ENCODE results near the gene TUSC2. TPM values are rescaled to one million over a fixed set of nuclear protein-coding genes. Genes with fewer than 3 reads are reported as not detected.

The TUSC2 gene
- total and polyA plus RNA-seq, 2 of the 8 experiments (the other 6 are each of a cell fraction or from before 2014, with no cell fraction given): 33.3 to 65.4 TPM

- peak overlapping the region in 1 of 4 experiments; percentile 8; a peak in 1 of 8 replicates for H3K4me3 ChIP-seq (ENCODE audit: extremely low read depth in 1 of 4, insufficient read depth in 2 of 4, low read depth in 3 of 4, low read length in 4 of 4)
- no peak overlapping the region for H2BK120ac ChIP-seq (replicated peaks; ENCODE audit: low read depth, low read length)
- H3K79me2 ChIP-seq (ENCODE audit: control insufficient read depth in 1 of 2, insufficient read depth in 2 of 2, low read length in 2 of 2): peaks cover 0 to 26% of the 10 kb centered on the region in 2 experiments; a peak in 2 of 4 replicates
- no peak overlapping the region for H2AK5ac ChIP-seq (ENCODE audit: low read depth, low read length)
- peak overlapping the region in 1 of 2 experiments; percentile 72; a peak in 1 of 4 replicates for H3K4me2 ChIP-seq (ENCODE audit: insufficient read depth in 1 of 2, low read depth in 2 of 2, low read length in 2 of 2)
- no peak for FAIRE-seq
- no peak overlapping the region for H3K56ac ChIP-seq (replicated peaks; ENCODE audit: insufficient read length, low read depth, low read length)
- H2BK12ac ChIP-seq (ENCODE audit: low read depth, low read length): no peak overlapping the region
- peak in 1 of 2 experiments; percentile 43 for DNase-seq (ENCODE audit: low read depth in 1 of 2, low spot score in 2 of 2)
- no peaks in the 10 kb centered on the region for H3K27me3 ChIP-seq (replicated peaks in 1 of 4; ENCODE audit: control insufficient read depth in 3 of 4, extremely low read depth in 1 of 4, insufficient read depth in 3 of 4, low read length in 3 of 4)
- no peak overlapping the region for H3K14ac ChIP-seq (ENCODE audit: insufficient read length)
- H4K8ac ChIP-seq (ENCODE audit: extremely low read depth, insufficient read depth, low read length): no peak overlapping the region
- H2BK15ac ChIP-seq (ENCODE audit: low read length): no peak overlapping the region
- peaks cover 0 to 16% (median 8%) of the 10 kb centered on the region in 4 experiments; a peak in 6 of 7 replicates for H3K4me1 ChIP-seq (replicated peaks in 1 of 4; ENCODE audit: control insufficient read depth in 3 of 4, insufficient read depth in 4 of 4, low read length in 3 of 4)
- H3K79me1 ChIP-seq (ENCODE audit: low read depth, low read length): peaks cover 16% of the 10 kb centered on the region
- WGBS, 2 experiments (ENCODE audit: extremely low coverage in 1 of 2, insufficient coverage in 1 of 2, insufficient read length in 1 of 2, insufficient replicate concordance in 2 of 2, low coverage in 1 of 2, low lambda C conversion rate in 2 of 2, missing lambda C conversion rate in 1 of 2): 91% methylated on average over 5 of the region's 5 CpGs; no CpG with 5 or more reads in 1 of the 2 experiments
- no peak overlapping the region for H3K18ac ChIP-seq (ENCODE audit: extremely low read depth, low read length)
- no peak overlapping the region for H4K91ac ChIP-seq (replicated peaks; ENCODE audit: insufficient read length, low read length)
- H2BK20ac ChIP-seq (ENCODE audit: low read length): no peak overlapping the region
- CTCF ChIA-PET (ENCODE audit: partially characterized antibody): interaction anchor here (1.0 to 13.4 kb wide), 15 partner anchors 9 to 258 kb away, joined by 3 to 136 read pairs (median 6); partner anchors contain the start of gene ZMYND10
- H3K23me2 ChIP-seq (ENCODE audit: low read depth, low read length): peaks cover 10% of the 10 kb centered on the region; the same call in 1 of the 2 replicates
- H4K20me1 ChIP-seq (replicated peaks in 1 of 2; ENCODE audit: control insufficient read depth in 1 of 2, insufficient read depth in 2 of 2, low read length in 2 of 2): peaks cover 9 to 22% of the 10 kb centered on the region in 2 experiments
- no peak overlapping the region for H2BK5ac ChIP-seq (ENCODE audit: low read depth, low read length)
- no peak overlapping the region for H3K23ac ChIP-seq (ENCODE audit: insufficient read length)
- no peak overlapping the region for H4K5ac ChIP-seq (ENCODE audit: insufficient read length, low read depth, low read length)
- H2AFZ ChIP-seq (ENCODE audit: low read length): no peak overlapping the region
- H3K36me3 ChIP-seq (ENCODE audit: control insufficient read depth in 2 of 4, insufficient read depth in 4 of 4, low read length in 3 of 4): peaks cover 3 to 10% (median 5%) of the 10 kb centered on the region in 4 experiments; a peak in 5 of 8 replicates
- peak overlapping the region in 1 of 4 experiments; percentile 44; a peak in 1 of 7 replicates for H3K9ac ChIP-seq (replicated peaks in 1 of 4; ENCODE audit: extremely low read depth in 1 of 4, low read depth in 3 of 4, low read length in 3 of 4)
- H3K4ac ChIP-seq (replicated peaks; ENCODE audit: insufficient read length, low read depth, low read length): no peak overlapping the region
- no peak overlapping the region for H3K27ac ChIP-seq (ENCODE audit: low read depth, low read length)
- POLR2A ChIA-PET (ENCODE audit: partially characterized antibody): interaction anchor here (1.0 to 2.0 kb wide), 6 partner anchors 8 to 63 kb away, joined by 3 to 8 read pairs (median 4); partner anchors contain the start of gene ZMYND10
- no peaks in the 10 kb centered on the region for H3K9me3 ChIP-seq (ENCODE audit: insufficient read depth in 2 of 2, low read depth in 1 of 2, low read length in 1 of 2)
- TF ChIP-seq, protein P1, sequence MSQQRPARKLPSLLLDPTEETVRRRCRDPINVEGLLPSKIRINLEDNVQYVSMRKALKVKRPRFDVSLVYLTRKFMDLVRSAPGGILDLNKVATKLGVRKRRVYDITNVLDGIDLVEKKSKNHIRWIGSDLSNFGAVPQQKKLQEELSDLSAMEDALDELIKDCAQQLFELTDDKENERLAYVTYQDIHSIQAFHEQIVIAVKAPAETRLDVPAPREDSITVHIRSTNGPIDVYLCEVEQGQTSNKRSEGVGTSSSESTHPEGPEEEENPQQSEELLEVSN (IDR thresholded peaks at IDR 0.05): no peak
- no peak for TF ChIP-seq CEBPB (IDR thresholded peaks at IDR 0.05; ENCODE audit: low read depth, low read length)
- no peak for TF ChIP-seq JUND (IDR thresholded peaks at IDR 0.05; ENCODE audit: low read length)
- no peak for TF ChIP-seq SAP30 (IDR thresholded peaks at IDR 0.05; ENCODE audit: insufficient read depth, insufficient replicate concordance, low read length)
- no peak for TF ChIP-seq SP2 (IDR thresholded peaks at IDR 0.05; ENCODE audit: low read length)
- TF ChIP-seq, protein P2, sequence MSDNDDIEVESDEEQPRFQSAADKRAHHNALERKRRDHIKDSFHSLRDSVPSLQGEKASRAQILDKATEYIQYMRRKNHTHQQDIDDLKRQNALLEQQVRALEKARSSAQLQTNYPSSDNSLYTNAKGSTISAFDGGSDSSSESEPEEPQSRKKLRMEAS (IDR thresholded peaks at IDR 0.05): no peak
- no peak for TF ChIP-seq CBX5 (IDR thresholded peaks at IDR 0.05; ENCODE audit: low read depth, low read length)
- no peak for TF ChIP-seq POLR2A (IDR thresholded peaks at IDR 0.05; ENCODE audit: control extremely low read depth in 1 of 2, low read depth in 2 of 2, low read length in 2 of 2)
- no peak for TF ChIP-seq RFX5 (IDR thresholded peaks at IDR 0.05; ENCODE audit: borderline replicate concordance, low read depth, low read length)
- no peak for TF ChIP-seq EP300 (IDR thresholded peaks at IDR 0.05; ENCODE audit: borderline replicate concordance in 1 of 2, low read depth in 2 of 2, low read length in 2 of 2)
- TF ChIP-seq EZH2 (IDR thresholded peaks at IDR 0.05; ENCODE audit: low read depth, low read length, severe bottlenecking): no peak
- TF ChIP-seq, protein P3, sequence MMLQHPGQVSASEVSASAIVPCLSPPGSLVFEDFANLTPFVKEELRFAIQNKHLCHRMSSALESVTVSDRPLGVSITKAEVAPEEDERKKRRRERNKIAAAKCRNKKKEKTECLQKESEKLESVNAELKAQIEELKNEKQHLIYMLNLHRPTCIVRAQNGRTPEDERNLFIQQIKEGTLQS (IDR thresholded peaks at IDR 0.05; ENCODE audit: insufficient read depth, low read depth, low read length): no peak
These were observed 28.5 kb upstream of the TUSC2 start for GRCh38 chr3:50356553-50356952.
